Tibial nerve (tissue), 3 donors: ENCODE data around the gene FAM216B.

Source experiments
- CTCF ChIP-seq, 5 experiments: fragments of 200-600 bp in 3 of 5; fragments of 450-650 bp in 2 of 5; sonication (generic) in 3 of 5; IDR thresholded peaks; one replicate each; pipeline ENCODE4 v1.5.1; 2016 to 2019; ENCODE audit warnings: antibody characterized with exemption in 5 of 5, mild to moderate bottlenecking in 3 of 5, moderate library complexity in 2 of 5
- POLR2A ChIP-seq, 2 donors: fragments of 450-650 bp; IDR thresholded peaks; one replicate each; pipeline ENCODE4 v1.6.1; 2017; ENCODE audit warnings: antibody characterized with exemption in 2 of 2, mild to moderate bottlenecking in 2 of 2, moderate library complexity in 2 of 2

GRCh38 chr13:42794577-42795275 lies 13.3 kb downstream of the FAM216B start:
- TF ChIP-seq POLR2A (IDR thresholded peaks at IDR 0.05) (no peak), CTCF (IDR thresholded peaks at IDR 0.05) (no peak)
